ENCODE data around the gene SNAPIN. TPM values are rescaled to one million over a fixed set of nuclear protein-coding genes. Genes with fewer than 3 reads are reported as not detected.

SNAPIN gene
- total RNA-seq, 1 donor from 2014 or later = 43.2 TPM

DNA sequence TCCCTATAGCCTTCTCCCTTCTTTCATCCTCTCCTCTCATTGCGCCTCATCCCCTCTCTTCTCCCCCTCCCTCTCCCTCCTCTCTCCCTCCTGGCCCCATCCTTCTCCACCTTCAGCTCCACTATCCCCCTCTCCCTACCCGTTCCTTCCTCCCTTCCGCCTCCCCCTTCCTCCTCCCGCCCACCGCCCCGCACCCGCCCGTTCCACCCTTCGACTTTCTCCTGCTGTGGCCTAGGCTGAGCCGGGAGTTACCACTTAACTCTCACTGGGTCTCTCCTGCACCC lies 21.6 kb downstream of the SNAPIN start:
- Histone ChIP-seq H3K4me1 (peaks cover 21% of the 10 kb centered on the region), H3K27ac (peak overlapping the region; percentile 73), H3K4me3 (peak overlapping the region; percentile 63 to 64), H3K27me3 (no peaks in the 10 kb centered on the region), H3K36me3 (no peaks in the 10 kb centered on the region), H3K9me3 (no peaks in the 10 kb centered on the region)
- TF ChIP-seq, protein P1, sequence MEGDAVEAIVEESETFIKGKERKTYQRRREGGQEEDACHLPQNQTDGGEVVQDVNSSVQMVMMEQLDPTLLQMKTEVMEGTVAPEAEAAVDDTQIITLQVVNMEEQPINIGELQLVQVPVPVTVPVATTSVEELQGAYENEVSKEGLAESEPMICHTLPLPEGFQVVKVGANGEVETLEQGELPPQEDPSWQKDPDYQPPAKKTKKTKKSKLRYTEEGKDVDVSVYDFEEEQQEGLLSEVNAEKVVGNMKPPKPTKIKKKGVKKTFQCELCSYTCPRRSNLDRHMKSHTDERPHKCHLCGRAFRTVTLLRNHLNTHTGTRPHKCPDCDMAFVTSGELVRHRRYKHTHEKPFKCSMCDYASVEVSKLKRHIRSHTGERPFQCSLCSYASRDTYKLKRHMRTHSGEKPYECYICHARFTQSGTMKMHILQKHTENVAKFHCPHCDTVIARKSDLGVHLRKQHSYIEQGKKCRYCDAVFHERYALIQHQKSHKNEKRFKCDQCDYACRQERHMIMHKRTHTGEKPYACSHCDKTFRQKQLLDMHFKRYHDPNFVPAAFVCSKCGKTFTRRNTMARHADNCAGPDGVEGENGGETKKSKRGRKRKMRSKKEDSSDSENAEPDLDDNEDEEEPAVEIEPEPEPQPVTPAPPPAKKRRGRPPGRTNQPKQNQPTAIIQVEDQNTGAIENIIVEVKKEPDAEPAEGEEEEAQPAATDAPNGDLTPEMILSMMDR (IDR thresholded peaks at IDR 0.05) = no peak
- TF ChIP-seq POLR2AphosphoS5 (IDR thresholded peaks at IDR 0.05; ENCODE audit: insufficient read depth in 1 of 2, low read depth in 1 of 2) = no peak
- TF ChIP-seq POLR2A (IDR thresholded peaks at IDR 0.05) = no peak
- DNase-seq (ENCODE audit: extremely low spot score in 2 of 2) = no peak
- intact Hi-C loops (cut with DNase I) = no loop called here

DNA sequence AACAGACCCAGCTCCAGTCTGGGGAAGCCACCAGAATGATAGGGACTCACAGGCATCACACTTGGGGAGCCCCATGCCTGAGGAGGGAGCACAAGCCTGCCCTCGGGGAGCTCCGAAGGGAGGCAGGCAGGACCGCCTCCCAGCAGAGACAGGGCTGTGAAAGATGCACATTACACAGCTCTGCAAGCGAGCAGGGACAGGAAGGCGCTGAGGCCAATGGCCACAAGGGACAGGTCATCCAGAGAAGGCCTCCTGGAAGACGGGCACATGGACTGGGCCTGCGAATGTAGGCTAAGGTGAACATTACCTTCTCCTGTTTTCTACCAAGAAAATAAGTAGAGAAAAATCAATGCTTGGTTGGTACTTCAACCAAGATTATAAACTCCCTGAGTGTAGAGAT lies 24.2 kb downstream of the SNAPIN start:
- TF ChIP-seq POLR2AphosphoS5 (IDR thresholded peaks at IDR 0.05; ENCODE audit: insufficient read depth in 1 of 2, low read depth in 1 of 2) (no peak), POLR2A (IDR thresholded peaks at IDR 0.05) (no peak)
- TF ChIP-seq, protein P1 (IDR thresholded peaks at IDR 0.05) = no peak
- H3K27ac ChIP-seq = no peak overlapping the region
- H3K9me3 ChIP-seq = no peaks in the 10 kb centered on the region
- H3K4me1 ChIP-seq = peaks cover 21% of the 10 kb centered on the region
- no peak overlapping the region for H3K4me3 ChIP-seq
- intact Hi-C loops (cut with DNase I) = no loop called here
- DNase-seq (ENCODE audit: extremely low spot score in 2 of 2) = no peak
- no peaks in the 10 kb centered on the region for H3K36me3 ChIP-seq
- H3K27me3 ChIP-seq = no peaks in the 10 kb centered on the region

DNA sequence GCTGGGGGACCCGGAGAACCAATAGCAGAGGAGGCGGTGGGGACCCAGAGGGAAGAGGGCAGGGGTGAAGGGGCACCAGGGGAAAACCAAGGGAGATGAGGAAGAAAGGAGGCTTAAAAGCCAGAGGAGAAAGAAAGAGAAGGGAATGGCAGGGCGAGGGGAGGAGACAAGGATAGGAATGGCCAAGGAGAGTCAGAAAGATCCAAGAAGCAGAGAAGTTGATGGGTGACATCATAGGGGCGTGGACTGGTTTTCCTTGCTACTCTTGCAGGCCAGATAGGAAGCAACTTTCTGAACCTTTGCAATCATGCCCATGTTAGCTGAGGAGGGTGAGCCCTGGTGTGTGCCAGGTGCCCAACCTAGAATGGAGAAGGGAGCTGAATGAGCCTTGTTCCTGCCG lies 25.4 kb downstream of the SNAPIN start:
- DNase-seq (ENCODE audit: extremely low spot score in 2 of 2) = no peak
- peaks cover 10% of the 10 kb centered on the region for H3K4me1 ChIP-seq
- peak in 1 of 2 donors; percentile 11 for TF ChIP-seq POLR2AphosphoS5 (IDR thresholded peaks at IDR 0.05; ENCODE audit: insufficient read depth in 1 of 2, low read depth in 1 of 2)
- TF ChIP-seq, protein P1 (IDR thresholded peaks at IDR 0.05) = no peak
- no peaks in the 10 kb centered on the region for H3K36me3 ChIP-seq
- no peak overlapping the region for H3K27ac ChIP-seq
- H3K9me3 ChIP-seq = no peaks in the 10 kb centered on the region
- intact Hi-C loops (cut with DNase I) = no loop called here
- no peak overlapping the region for H3K4me3 ChIP-seq
- no peaks in the 10 kb centered on the region for H3K27me3 ChIP-seq

DNA sequence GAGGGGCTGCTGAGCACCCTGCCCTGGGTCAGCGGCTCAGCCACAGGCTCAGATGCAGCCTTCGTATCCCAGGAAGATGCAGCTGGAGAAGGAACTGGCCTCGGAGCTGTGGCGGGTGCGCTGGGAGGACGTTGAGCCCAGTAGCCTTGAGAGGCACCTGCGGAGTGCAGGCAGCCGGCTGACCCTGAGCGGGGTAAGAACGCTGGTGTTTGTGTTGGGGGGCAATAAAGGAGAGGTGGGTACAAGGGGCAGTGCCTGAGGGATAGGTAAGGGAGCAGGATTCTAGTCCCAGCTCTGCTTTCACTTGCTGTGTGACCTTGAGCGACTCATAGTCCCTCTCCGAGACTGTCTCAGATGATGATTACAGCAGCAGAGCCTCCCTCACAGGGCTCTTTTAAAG lies 26.4 kb downstream of the SNAPIN start:
- Histone ChIP-seq H3K4me1 (no peaks in the 10 kb centered on the region), H3K36me3 (no peaks in the 10 kb centered on the region), H3K27ac (no peak overlapping the region), H3K27me3 (no peaks in the 10 kb centered on the region), H3K4me3 (no peak overlapping the region), H3K9me3 (no peaks in the 10 kb centered on the region)
- intact Hi-C loops (cut with DNase I) = no loop called here
- DNase-seq (ENCODE audit: extremely low spot score in 2 of 2) = no peak
- TF ChIP-seq POLR2AphosphoS5 (IDR thresholded peaks at IDR 0.05; ENCODE audit: insufficient read depth in 1 of 2, low read depth in 1 of 2) (no peak), POLR2A (IDR thresholded peaks at IDR 0.05) (no peak)
- TF ChIP-seq, protein P1 (IDR thresholded peaks at IDR 0.05) = no peak

DNA sequence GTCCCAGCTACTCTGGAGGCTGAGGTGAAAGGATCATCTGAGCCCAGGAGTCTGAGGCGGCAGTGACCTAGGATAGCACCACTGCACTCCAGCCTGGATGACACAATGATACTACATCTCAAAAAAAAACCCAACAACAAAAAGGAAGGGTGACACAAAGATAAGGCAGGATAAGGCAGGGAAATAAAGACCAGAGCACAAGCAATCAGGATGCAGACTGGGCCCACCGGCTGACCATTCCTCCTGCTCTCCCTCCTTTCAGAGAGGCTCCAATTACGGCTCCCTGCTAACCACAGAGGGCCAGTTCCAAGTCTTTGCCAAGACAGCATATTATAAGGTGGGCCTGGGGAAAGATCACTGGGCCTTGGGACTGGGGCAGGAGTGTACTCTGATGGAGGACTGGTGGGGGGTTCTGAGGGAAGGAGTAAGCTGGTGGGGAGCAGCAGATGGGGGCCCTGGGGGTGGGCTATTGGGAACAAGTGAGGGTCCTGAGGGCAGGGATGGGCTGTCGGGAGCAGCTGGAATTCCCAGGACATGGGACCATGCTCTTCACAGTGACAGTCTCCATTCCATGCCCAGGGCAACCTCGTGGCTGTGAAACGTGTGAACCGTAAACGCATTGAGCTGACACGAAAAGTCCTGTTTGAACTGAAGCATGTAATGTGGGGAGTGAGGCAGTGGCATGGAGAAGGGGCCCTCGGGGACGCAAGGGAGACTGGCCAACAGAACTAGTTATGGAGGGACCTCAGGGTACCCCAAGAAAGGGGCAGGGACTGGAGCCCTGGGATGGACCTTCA lies 27.2 kb downstream of the SNAPIN start:
- H3K36me3 ChIP-seq = no peaks in the 10 kb centered on the region
- intact Hi-C loops (cut with DNase I) = no loop called here
- no peaks in the 10 kb centered on the region for H3K9me3 ChIP-seq
- H3K4me3 ChIP-seq = no peak overlapping the region
- TF ChIP-seq, protein P1 (IDR thresholded peaks at IDR 0.05) = no peak
- TF ChIP-seq POLR2AphosphoS5 (IDR thresholded peaks at IDR 0.05; ENCODE audit: insufficient read depth in 1 of 2, low read depth in 1 of 2) = no peak
- no peak for TF ChIP-seq POLR2A (IDR thresholded peaks at IDR 0.05)
- H3K27me3 ChIP-seq = no peaks in the 10 kb centered on the region
- no peaks in the 10 kb centered on the region for H3K4me1 ChIP-seq
- no peak for DNase-seq (ENCODE audit: extremely low spot score in 2 of 2)
- no peak overlapping the region for H3K27ac ChIP-seq
